Fibroblast of the aortic adventitia (primary cell): ENCODE data around the gene PDILT. TPM values are rescaled to one million over a fixed set of nuclear protein-coding genes. Genes with fewer than 3 reads are reported as not detected.

ENCODE experiments used
- DNase-seq: peaks from one replicate; pipeline ENCODE4 v3.0.0-alpha.2; 2010; ENCODE audit warnings: low read depth
- H3K4me3 ChIP-seq: 2 replicates; pipeline ENCODE4 v1.5.1; 2011; ENCODE audit warnings: low read depth, mild to moderate bottlenecking, control low read depth, low read length, moderate library complexity
- CTCF ChIP-seq: IDR thresholded peaks from 2 replicates; pipeline ENCODE4 v1.5.1; 2011; ENCODE audit warnings: mild to moderate bottlenecking, low read length, control low read depth, inconsistent platforms; ENCODE audit not compliant: insufficient read depth
- total RNA-seq: library from RNA; depleted of rRNA; stranded (reverse); fragments of >200 nt; gene quantifications from 2 replicates; pipeline ENCODE4 v1.2.3, GENCODE V29; 2012; ENCODE audit warnings: low replicate concordance

PDILT gene
- total RNA-seq, 1 donor = not detected

- no peak for TF ChIP-seq CTCF
- no peak overlapping the region for H3K4me3 ChIP-seq
- no peak for DNase-seq
These were observed 83.9 kb downstream of the PDILT start for GRCh38 chr16:20320592-20320991.

GRCh38 chr16:20320178-20320577 lies 84.4 kb downstream of the PDILT start:
- DNase-seq = no peak
- no peak for TF ChIP-seq CTCF
- H3K4me3 ChIP-seq = no peak overlapping the region

GRCh38 chr16:20319406-20319805 lies 85.1 kb downstream of the PDILT start:
- DNase-seq = no peak
- no peak for TF ChIP-seq CTCF
- H3K4me3 ChIP-seq = no peak overlapping the region

- no peak for TF ChIP-seq CTCF
- no peak for DNase-seq
- no peak overlapping the region for H3K4me3 ChIP-seq
These were observed 86.1 kb downstream of the PDILT start for GRCh38 chr16:20318437-20318836.

- TF ChIP-seq CTCF = no peak
- no peak overlapping the region for H3K4me3 ChIP-seq
- no peak for DNase-seq
These were observed 86.5 kb downstream of the PDILT start for GRCh38 chr16:20318006-20318405.

- DNase-seq = no peak
- TF ChIP-seq CTCF = no peak
- no peak overlapping the region for H3K4me3 ChIP-seq
These were observed 87.4 kb downstream of the PDILT start for GRCh38 chr16:20317117-20317516.

- no peak for TF ChIP-seq CTCF
- no peak for DNase-seq
- no peak overlapping the region for H3K4me3 ChIP-seq
These were observed 87.8 kb downstream of the PDILT start for GRCh38 chr16:20316715-20317114.
